ENCODE measurements around the gene MTM1. TPM values are rescaled to one million over a fixed set of nuclear protein-coding genes. Genes with fewer than 3 reads are reported as not detected.

The MTM1 gene
- total RNA-seq, 1 donor from 2014 or later, result 47.8 TPM

- intact Hi-C loops (cut with micrococcal nuclease), result loop anchor here (1.0 to 5.0 kb wide), 2 partner anchors 20 to 39 kb away; partner anchors contain the start of gene MTM1
Observed at GRCh38 chrX:150548251-150548650, 20.2 kb upstream of the MTM1 start.

GRCh38 chrX:150548684-150549083 is 19.7 kb upstream of the MTM1 start:
- intact Hi-C loops (cut with micrococcal nuclease), result loop anchor here (1.0 to 5.0 kb wide), 2 partner anchors 20 to 39 kb away; partner anchors contain the start of gene MTM1

GRCh38 chrX:150551963-150552362 is 16.5 kb upstream of the MTM1 start:
- intact Hi-C loops (cut with micrococcal nuclease), result no loop called here

DNA sequence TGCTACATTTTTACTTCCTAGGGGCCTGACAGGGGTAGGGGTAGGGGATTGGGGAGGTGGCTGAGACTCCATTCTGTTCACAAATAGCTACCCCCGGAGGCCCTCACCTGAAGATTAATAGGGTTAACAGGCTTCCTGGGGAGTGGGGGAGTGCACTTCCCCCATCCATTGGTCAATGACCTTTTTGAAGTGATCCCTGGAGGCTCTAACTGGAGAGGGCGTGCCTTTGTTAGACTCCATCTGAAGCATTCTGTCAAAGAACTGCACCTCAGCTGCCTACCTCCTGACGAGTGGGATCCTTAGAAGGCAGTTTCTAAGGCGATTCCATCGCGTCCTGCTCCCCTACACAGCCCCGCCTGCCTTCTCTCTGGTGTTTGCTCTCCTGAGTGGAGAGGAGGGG is 10.0 kb upstream of the MTM1 start:
- intact Hi-C loops (cut with micrococcal nuclease), result no loop called here

DNA sequence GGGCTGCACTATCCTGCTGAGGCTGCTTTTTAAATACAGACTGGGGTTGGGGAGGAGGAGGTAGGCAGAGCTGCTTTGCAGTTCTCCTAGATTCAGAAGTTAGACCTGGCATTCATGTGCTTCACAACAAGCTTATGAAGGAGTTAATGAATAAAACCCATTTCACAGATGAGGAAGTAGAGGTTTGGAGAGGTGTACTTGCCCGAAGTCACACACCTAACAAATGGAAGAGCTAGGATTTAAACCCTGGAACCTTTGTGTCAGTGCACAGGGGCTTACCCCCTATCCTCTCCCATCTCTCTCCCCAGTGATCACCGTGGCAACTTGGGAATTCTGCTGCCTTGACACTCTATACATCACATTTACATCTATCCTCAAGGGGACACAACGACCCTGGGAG is 3.6 kb upstream of the MTM1 start:
- intact Hi-C loops (cut with micrococcal nuclease), result loop anchor here (5.0 to 10.0 kb wide), 2 partner anchors 620 to 832 kb away; partner anchors contain the start of gene VMA21

DNA sequence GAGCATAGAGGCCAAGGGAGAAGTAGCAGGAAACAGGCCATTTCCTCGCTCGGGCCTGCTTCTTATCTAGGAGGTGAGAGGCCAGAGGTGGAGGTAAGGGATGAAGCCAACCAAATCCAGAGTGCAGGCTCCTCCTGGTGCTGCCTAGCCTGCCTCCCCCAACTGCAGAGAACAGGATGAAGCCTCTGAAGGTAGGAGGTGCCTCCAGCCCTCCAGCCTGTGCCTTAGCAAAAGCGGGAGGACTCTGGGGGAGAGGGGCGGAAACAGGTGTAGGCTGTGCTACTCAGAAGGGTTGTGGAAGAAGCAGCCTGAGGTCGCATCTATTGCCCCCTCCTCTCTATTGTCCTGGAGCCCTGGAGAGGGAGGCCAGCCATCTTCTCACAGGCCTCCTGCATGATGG is 2.9 kb upstream of the MTM1 start:
- intact Hi-C loops (cut with micrococcal nuclease), result loop anchor here (5.0 to 10.0 kb wide), 2 partner anchors 621 to 832 kb away; partner anchors contain the start of gene VMA21

DNA sequence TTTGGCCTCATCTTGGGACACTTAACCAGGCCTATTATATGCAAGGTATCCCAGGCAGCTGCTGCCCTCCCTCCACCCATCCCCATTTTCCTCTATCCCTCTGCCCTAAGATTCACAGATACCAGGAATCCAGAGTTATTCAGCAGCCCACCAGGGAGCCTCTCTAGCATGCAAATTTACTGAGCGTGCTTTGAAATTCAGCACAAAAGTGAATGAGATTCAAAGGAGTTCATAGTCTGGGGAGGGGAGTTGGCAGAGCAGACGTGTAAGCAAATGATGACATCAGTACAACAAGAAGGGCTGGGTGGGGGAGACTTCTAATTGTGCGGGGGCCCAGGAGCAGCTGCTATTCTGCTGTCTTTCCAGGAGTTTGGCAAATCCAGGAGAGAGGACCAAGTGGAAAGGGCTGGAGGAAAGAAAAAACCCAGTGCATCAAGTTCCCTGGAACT is 1.7 kb upstream of the MTM1 start:
- intact Hi-C loops (cut with micrococcal nuclease), result loop anchor here (5.0 to 10.0 kb wide), 2 partner anchors 622 to 831 kb away; partner anchors contain the start of gene VMA21

DNA sequence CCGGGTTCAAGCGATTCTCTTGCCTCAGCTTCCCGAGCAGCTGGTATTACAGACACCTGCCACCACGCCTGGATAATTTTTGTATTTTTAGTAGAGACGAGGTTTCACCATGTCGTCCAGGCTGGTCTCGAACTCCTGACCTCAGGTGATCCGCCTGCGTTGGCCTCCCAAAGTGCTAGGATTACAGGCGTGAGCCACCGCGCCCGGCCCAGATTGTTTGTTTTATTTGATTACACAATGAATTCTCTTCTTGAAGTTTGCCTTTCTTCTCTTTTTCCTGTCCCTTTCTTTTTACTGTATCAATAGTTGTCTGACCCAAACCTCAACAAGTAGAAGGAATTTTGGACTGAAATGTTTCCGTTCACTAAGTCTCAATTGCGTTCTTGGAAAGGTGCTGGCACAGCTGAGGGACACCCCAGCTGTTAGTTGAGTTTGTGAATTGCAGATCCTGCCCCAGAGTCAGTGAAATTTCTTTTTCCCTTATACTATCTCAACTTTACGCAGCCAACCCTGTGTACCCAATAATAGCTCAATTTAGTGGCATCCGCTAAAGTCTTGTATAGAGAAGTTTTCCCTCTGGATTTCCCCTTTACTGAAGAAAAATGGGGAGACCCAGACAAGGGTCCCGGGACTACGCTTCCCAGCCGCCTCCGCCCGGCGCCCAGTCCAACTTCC is 639 bp upstream of the MTM1 start:
- intact Hi-C loops (cut with micrococcal nuclease), result loop anchor here (1.0 to 10.0 kb wide), 6 partner anchors 19 to 830 kb away; partner anchors contain the start of genes CD99L2, MTMR1 and VMA21

GRCh38 chrX:150569155-150569477 is 695 bp downstream of the MTM1 start:
- intact Hi-C loops (cut with micrococcal nuclease), result loop anchor here (2.0 to 10.0 kb wide), 5 partner anchors 124 to 828 kb away; partner anchors contain the start of genes CD99L2, MTMR1 and VMA21

- intact Hi-C loops (cut with micrococcal nuclease), result loop anchor here (5.0 to 10.0 kb wide), 2 partner anchors 88 to 414 kb away; partner anchors contain the start of gene HMGB3
Observed at GRCh38 chrX:150570512-150570911, 2.1 kb downstream of the MTM1 start.

- intact Hi-C loops (cut with micrococcal nuclease), result loop anchor here (5.0 to 10.0 kb wide), 2 partner anchors 90 to 413 kb away; partner anchors contain the start of gene HMGB3
Observed at GRCh38 chrX:150572206-150572605, 3.8 kb downstream of the MTM1 start.

GRCh38 chrX:150573106-150573505 is 4.7 kb downstream of the MTM1 start:
- intact Hi-C loops (cut with micrococcal nuclease), result loop anchor here (5.0 to 10.0 kb wide), 2 partner anchors 91 to 412 kb away; partner anchors contain the start of gene HMGB3

DNA sequence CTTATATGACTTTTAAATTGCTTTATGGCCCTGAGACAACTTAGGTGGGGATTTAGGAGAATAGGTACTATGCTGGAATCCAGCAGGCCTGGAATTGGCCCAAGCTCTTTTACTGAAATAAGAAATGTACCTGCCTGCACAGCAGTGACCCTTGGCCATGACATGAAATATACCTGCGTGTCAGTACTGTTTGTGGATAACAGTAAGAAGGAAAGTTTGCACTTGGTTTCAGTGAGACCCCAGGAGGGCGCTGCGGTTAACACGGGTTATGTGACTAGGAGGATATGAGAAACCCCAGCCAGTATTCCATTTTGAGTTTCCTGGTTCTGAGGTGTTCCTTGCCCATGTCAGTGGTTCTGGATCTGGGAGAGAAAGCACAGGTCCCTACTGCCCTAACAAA is 5.3 kb downstream of the MTM1 start:
- intact Hi-C loops (cut with micrococcal nuclease), result loop anchor here (5.0 to 10.0 kb wide), 2 partner anchors 91 to 411 kb away; partner anchors contain the start of gene HMGB3

- intact Hi-C loops (cut with micrococcal nuclease), result loop anchor here (5.0 to 10.0 kb wide), 2 partner anchors 92 to 410 kb away; partner anchors contain the start of gene HMGB3
Observed at GRCh38 chrX:150574559-150575418, 6.4 kb downstream of the MTM1 start.

DNA sequence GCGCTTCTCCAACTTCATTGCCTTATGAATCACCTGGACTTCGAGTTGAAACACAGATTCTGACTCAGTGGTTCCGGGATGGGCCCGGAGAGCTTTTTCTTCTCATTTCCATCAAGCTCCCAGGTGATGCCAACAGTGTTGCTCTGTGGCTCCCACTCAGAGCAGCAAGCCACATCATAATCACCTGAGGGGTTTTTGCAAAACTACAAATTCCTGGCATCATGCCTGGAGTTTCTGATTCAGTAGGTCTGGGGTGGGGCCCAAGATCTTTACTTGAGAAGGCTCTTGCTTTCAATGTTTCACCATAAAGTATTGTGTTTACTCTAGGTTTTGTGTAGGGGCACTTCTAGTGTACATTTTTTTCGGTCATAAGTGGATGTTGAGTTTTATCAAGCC is 7.0 kb downstream of the MTM1 start:
- intact Hi-C loops (cut with micrococcal nuclease), result loop anchor here (10.0 kb wide), 1 partner anchor 409 kb away; the partner anchor contains the start of gene HMGB3

GRCh38 chrX:150577174-150577573 is 8.8 kb downstream of the MTM1 start:
- intact Hi-C loops (cut with micrococcal nuclease), result loop anchor here (10.0 kb wide), 1 partner anchor 408 kb away; the partner anchor contains the start of gene HMGB3

- intact Hi-C loops (cut with micrococcal nuclease), result loop anchor here (10.0 kb wide), 2 partner anchors 136 to 666 kb away; no protein-coding TSS in a partner anchor
Observed at GRCh38 chrX:150581093-150581775, 12.8 kb downstream of the MTM1 start.

DNA sequence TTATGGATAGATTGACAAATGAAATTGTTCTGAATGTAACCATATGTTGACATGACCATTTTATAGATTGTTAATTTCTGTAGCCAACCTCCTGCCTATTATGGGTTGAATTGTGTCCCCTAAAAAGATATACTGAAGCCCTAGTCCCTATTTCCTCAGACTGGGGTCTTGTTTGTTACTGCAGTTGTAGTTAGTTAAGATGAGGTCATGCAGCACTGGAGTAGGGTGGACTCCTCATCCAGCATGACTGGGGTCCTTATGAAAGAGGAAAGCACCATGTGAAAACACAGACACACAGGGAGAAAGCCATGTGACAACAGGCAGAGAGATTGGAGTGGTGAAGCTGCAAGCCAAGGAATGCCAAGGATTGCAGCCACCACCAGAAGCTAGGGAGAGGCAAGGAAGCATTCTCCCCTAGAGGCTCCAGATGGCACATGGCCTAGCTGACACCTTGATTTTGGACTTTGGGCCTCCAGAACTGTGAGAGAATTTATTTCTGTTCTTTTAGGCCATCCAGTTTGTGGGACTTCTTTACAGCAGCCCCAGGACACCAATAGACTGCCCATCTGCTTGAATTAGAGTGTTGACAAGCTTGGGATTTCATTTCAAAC is 14.0 kb downstream of the MTM1 start:
- intact Hi-C loops (cut with micrococcal nuclease), result loop anchor here (10.0 kb wide), 2 partner anchors 138 to 668 kb away; no protein-coding TSS in a partner anchor

DNA sequence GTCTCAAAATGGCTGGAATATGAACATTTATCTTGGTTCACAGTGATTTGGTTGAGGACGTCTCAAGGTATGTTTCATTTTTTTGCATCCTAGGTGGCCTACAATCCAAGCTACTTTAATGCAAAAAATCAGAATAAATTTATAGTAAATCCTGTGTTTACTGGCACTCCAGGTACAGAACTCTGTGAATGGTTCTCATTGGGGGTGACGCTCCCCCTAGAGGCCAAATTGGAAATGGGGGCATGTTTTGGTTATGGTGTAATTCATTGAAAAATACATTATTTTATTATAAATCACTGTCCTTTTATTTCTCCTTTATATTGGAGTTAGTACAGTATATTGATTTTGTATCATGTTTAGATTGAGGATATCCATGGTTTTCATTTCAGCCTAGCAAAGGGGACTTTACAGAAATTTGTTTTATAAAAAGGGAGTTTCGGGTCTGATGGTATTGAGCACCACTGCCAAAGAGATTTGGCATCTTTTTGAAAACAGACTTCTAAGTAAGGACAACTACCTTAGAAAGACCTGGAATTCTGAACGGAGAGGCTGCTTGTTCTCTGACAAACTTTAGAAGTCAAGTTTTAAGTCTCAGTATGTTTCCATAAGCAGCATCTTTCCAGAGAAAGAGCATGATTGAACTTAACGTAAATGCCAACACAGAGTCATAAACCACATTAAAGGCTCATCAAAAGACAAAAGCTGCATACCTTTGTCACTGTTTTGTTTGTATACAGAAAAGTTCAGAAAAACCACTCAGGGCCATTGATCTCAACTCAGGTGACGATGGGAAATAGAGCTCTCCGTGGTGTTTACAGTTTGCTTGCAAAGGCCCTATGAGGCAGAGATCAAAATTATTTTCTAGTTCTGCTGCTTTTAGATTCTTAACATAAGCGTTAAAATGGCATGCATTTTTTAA is 19.4 kb downstream of the MTM1 start:
- intact Hi-C loops (cut with micrococcal nuclease), result loop anchor here (5.0 to 10.0 kb wide), 3 partner anchors 41 to 673 kb away; no protein-coding TSS in a partner anchor
